ENCODE results near the gene FOSL2. TPM values are rescaled to one million over a fixed set of nuclear protein-coding genes. Genes with fewer than 3 reads are reported as not detected.
A peak's percentile ranks its signal among the peaks of the same experiment; 100 is the strongest.
"Not testable (repeated sequence)": the region's sequence is repeated elsewhere in the genome, so short reads cannot be mapped to it uniquely, and the experiment has no call there.

FOSL2 gene
- total RNA-seq, 1 experiment from 2014 or later, result 44.8 TPM

- peak; percentile 18 for DNase-seq (ENCODE audit: low read depth)
Observed at GRCh38 chr2:28357055-28357454, 35.6 kb upstream of the FOSL2 start.

- peak; percentile 54 for DNase-seq (ENCODE audit: low read depth)
Observed at GRCh38 chr2:28357948-28358667, 34.5 kb upstream of the FOSL2 start.

- DNase-seq (ENCODE audit: low read depth), result no peak
Observed at GRCh38 chr2:28358668-28359201, 33.9 kb upstream of the FOSL2 start.

- peak; percentile 89 for DNase-seq (ENCODE audit: low read depth)
Observed at GRCh38 chr2:28359222-28360057, 33.2 kb upstream of the FOSL2 start.

GRCh38 chr2:28360058-28360717 lies 32.5 kb upstream of the FOSL2 start:
- DNase-seq (ENCODE audit: low read depth), result no peak

GRCh38 chr2:28360718-28361293 lies 31.9 kb upstream of the FOSL2 start:
- peak; percentile 95 for DNase-seq (ENCODE audit: low read depth)

- DNase-seq (ENCODE audit: low read depth), result no peak
Observed at GRCh38 chr2:28361991-28362710, 30.5 kb upstream of the FOSL2 start.

- no peak for DNase-seq (ENCODE audit: low read depth)
Observed at GRCh38 chr2:28362991-28363521, 29.6 kb upstream of the FOSL2 start.

- no peak for DNase-seq (ENCODE audit: low read depth)
Observed at GRCh38 chr2:28363686-28364280, 28.9 kb upstream of the FOSL2 start.

GRCh38 chr2:28364610-28365009 lies 28.0 kb upstream of the FOSL2 start:
- DNase-seq (ENCODE audit: low read depth), result no peak

- no peak for DNase-seq (ENCODE audit: low read depth)
Observed at GRCh38 chr2:28365158-28365557, 27.5 kb upstream of the FOSL2 start.

GRCh38 chr2:28366149-28366495 lies 26.5 kb upstream of the FOSL2 start:
- DNase-seq (ENCODE audit: low read depth), result no peak

GRCh38 chr2:28366496-28367282 lies 26.0 kb upstream of the FOSL2 start:
- peak; percentile 68 for DNase-seq (ENCODE audit: low read depth)

GRCh38 chr2:28367667-28368356 lies 24.8 kb upstream of the FOSL2 start:
- no peak for DNase-seq (ENCODE audit: low read depth)

GRCh38 chr2:28368357-28368798 lies 24.3 kb upstream of the FOSL2 start:
- DNase-seq (ENCODE audit: low read depth), result no peak

GRCh38 chr2:28369358-28369757 lies 23.3 kb upstream of the FOSL2 start:
- no peak for DNase-seq (ENCODE audit: low read depth)

GRCh38 chr2:28370354-28370753 lies 22.3 kb upstream of the FOSL2 start:
- peak; percentile 59 for DNase-seq (ENCODE audit: low read depth)

GRCh38 chr2:28371728-28372127 lies 20.9 kb upstream of the FOSL2 start:
- DNase-seq (ENCODE audit: low read depth), result not testable (repeated sequence)

- DNase-seq (ENCODE audit: low read depth), result no peak
Observed at GRCh38 chr2:28373854-28374253, 18.8 kb upstream of the FOSL2 start.
